NB4 (cell line): ENCODE results near the gene PPP1CA.
A peak's percentile ranks its signal among the peaks of the same experiment; 100 is the strongest.

Experiments used
- DNase-seq: peaks from one replicate; pipeline ENCODE4 v3.0.0; 2010; ENCODE audit warnings: low read depth
- H3K4me3 ChIP-seq: one replicate; pipeline ENCODE4 v1.5.1; 2011; ENCODE audit warnings: mild to moderate bottlenecking, low read depth, low read length, moderate library complexity
- MYC ChIP-seq: IDR thresholded peaks from 2 replicates; pipeline ENCODE4 v1.6.1; 2011; ENCODE audit warnings: low read depth, low read length
- POLR2A ChIP-seq: IDR thresholded peaks from 2 replicates; pipeline ENCODE4 v1.6.1; 2011; ENCODE audit warnings: mild to moderate bottlenecking; ENCODE audit not compliant: insufficient read length; ENCODE audit errors: extremely low read depth
- TF ChIP-seq, protein P1 (sequence below): IDR thresholded peaks from one replicate; pipeline ENCODE4 v1.5.1; 2012; ENCODE audit warnings: low read depth, low read length
- TF ChIP-seq, protein P2 (sequence below): IDR thresholded peaks from 2 replicates; pipeline ENCODE4 v1.6.1; 2011; ENCODE audit warnings: low read depth, low read length

PPP1CA gene

DNA sequence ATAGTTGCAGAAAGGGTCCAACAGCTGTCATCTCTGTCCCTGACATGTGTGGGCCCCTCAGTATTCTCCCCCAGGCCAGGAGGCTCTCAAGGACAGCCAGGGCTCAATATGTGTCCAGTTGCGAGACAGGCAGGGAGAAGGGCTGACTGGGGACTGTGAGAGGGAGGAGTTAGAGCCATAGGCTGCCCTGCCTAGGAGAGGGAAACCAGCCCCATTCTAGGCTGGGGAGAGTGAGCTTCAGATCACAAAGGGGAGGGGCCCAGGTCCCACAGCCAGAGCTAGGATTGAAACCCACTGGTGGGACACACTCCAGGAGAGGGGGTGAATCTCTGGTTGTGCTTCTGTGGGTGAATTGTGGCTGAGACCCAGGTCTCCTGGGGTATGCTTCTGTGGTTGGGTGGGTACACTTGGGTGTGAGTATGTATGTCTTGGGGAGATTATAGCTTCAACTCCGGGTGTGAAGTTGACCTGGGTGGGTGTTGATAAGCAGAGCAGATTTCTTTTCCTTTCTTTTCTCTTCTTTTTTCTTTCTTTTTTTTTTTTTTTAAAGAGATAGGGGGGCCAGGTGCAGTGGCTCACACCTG is 11.7 kb upstream of the PPP1CA start:
- H3K4me3 ChIP-seq: no peak overlapping the region
- TF ChIP-seq, protein P1, sequence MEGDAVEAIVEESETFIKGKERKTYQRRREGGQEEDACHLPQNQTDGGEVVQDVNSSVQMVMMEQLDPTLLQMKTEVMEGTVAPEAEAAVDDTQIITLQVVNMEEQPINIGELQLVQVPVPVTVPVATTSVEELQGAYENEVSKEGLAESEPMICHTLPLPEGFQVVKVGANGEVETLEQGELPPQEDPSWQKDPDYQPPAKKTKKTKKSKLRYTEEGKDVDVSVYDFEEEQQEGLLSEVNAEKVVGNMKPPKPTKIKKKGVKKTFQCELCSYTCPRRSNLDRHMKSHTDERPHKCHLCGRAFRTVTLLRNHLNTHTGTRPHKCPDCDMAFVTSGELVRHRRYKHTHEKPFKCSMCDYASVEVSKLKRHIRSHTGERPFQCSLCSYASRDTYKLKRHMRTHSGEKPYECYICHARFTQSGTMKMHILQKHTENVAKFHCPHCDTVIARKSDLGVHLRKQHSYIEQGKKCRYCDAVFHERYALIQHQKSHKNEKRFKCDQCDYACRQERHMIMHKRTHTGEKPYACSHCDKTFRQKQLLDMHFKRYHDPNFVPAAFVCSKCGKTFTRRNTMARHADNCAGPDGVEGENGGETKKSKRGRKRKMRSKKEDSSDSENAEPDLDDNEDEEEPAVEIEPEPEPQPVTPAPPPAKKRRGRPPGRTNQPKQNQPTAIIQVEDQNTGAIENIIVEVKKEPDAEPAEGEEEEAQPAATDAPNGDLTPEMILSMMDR: no peak
- TF ChIP-seq, protein P2, sequence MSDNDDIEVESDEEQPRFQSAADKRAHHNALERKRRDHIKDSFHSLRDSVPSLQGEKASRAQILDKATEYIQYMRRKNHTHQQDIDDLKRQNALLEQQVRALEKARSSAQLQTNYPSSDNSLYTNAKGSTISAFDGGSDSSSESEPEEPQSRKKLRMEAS: no peak
- DNase-seq: peak; percentile 45

DNA sequence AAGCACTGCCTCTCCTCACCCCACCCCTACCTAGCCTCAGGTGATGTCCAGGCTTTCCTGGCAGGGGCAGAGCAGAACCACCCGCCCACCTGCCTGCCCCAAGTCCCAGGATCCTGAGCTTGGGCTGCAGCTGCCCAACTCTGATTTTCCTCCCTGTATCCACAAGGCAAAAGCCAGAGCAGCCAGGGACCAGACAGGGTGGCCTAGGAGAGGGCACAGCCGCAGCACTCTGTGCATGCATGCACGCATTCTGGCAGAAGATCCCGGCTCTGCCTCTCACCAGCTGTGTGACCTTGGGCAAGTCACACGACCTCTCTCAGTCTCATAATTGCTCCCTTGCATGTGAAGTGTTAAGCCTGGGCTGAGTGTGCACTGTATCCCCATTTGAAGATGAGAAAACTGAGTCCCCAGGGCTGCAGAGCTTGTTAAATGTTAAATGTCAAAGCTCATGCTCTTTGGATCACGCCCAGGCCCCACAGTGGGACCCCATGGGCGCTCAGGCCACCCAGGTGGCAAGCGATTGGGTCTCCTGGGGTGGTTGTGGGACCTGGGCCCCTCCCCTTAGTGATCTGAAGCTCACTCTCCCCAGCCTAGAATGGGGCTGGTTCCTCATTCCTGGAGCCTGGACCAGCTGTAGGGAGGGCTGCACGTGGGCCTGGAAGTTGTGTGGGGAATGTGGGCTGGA is 11.0 kb upstream of the PPP1CA start:
- no peak overlapping the region for H3K4me3 ChIP-seq
- DNase-seq: no peak
- TF ChIP-seq MYC: no peak
- TF ChIP-seq, protein P1: no peak
- TF ChIP-seq, protein P2: no peak
- TF ChIP-seq POLR2A: no peak

DNA sequence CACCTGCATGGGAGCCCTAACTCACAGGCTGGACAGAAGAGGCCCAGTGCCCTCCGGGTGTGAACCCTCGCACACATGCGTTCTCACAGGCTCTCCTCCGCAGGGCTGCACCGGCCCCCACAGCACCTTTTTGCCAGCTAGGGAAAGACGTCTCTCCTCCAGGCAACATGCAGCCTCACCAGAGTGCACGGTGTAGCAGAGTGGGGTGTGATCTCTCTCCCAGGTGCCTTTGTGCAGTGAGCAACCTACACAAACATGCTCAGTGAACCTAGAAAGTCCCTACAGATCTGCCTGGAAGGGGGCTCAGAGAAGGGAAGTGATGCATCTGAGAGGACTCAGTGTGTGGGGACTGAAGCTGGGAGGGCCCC is 10.1 kb upstream of the PPP1CA start:
- TF ChIP-seq MYC: no peak
- no peak for TF ChIP-seq POLR2A
- TF ChIP-seq, protein P2: no peak
- TF ChIP-seq, protein P1: no peak
- no peak for DNase-seq

DNA sequence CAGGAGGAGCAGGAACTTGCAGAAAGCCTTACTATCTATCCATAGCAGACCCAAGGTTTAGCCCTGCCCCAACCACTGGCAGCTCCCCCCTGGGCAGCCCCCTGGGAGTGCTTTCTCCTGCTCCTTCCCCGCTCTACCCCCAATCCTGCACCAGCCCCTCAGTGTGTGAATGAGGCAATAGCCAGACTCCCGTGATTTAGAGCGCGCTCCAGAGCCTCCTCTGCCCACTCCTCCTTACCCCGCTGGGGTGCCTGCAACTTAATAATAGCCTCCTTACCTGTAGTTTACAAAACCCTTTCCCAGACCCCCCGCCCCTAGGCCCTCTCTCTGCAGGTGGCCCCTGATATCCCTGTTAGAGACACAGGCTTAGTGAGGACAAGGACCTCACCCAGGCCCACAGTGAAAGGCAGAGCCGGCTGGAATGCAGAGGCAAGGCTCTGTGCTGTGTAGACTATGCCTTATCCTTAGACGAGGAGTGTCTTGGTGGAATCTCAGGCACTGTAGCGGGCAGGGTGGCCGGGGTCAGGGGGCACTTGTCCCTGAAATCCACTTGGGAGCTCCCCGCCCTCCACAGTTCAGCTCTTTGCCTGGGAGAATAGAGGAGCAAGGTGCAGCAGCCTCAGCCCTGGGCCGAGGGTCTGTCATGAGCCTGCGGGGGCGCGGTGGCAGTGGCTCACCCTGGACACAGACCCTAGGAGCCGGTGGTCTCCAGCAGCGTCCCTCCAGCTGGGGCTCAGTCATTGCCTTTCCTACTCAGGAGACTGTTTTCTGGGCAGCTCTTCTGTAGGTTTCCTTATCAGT is 9.5 kb upstream of the PPP1CA start:
- no peak for TF ChIP-seq MYC
- TF ChIP-seq POLR2A: no peak
- TF ChIP-seq, protein P2: no peak
- TF ChIP-seq, protein P1: peak; percentile 29
- H3K4me3 ChIP-seq: no peak overlapping the region
- DNase-seq: no peak

More for the DNA sequence above, 10.1 kb upstream of the PPP1CA start:
- H3K4me3 ChIP-seq: no peak overlapping the region

DNA sequence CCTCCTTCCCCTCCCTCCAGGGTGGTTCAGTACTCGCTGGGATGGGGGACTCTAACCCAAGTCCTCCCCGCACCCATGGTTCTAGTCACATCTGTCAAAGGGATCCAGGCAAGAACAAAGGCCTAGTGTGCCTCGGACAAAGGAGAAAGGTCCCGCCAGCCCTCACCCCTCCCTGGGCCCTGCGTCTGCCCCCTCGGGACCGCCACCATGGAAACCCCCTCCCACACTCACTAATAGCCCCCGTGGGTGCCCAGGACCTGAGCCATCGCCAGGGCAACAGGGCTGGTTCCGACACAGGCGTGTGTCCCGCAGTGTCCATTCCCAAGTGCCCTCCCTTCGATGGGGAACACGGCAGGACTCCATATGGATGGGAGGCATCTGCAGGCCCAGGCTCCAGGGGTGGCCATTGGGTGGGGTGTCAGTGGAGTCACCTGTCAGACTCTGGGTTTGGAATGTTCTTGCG is 8.7 kb upstream of the PPP1CA start:
- peak; percentile 11 for TF ChIP-seq POLR2A
- TF ChIP-seq, protein P1: no peak
- TF ChIP-seq, protein P2: no peak
- TF ChIP-seq MYC: no peak
- no peak for DNase-seq
- no peak overlapping the region for H3K4me3 ChIP-seq
